CD4-positive, CD25-positive, alpha-beta regulatory T cell (primary cell): ENCODE data around the gene CPLANE2. TPM values are rescaled to one million over a fixed set of nuclear protein-coding genes. Genes with fewer than 3 reads are reported as not detected.
A peak's percentile ranks its signal among the peaks of the same experiment; 100 is the strongest.

Experiments used
- ATAC-seq, 2 donors: fragments of 150-1000 bp; cut with Tn5 transposase; one replicate each; pipeline ENCODE4 v1.10.0; 2021; ENCODE audit warnings: low read depth in 2 of 2, moderate number of reproducible peaks in 2 of 2, moderate library complexity in 1 of 2
- DNase-seq, 3 donors: peaks; one replicate each; pipeline versions ENCODE4 v3.0.0 to v3.0.0-alpha.2; 2012 to 2022; ENCODE audit warnings: mixed read lengths in 1 of 3
- H3K27ac ChIP-seq: one replicate; pipeline ENCODE4 v1.7.0; 2013; ENCODE audit warnings: mild to moderate bottlenecking, low read length; ENCODE audit not compliant: insufficient read depth, poor library complexity, severe bottlenecking
- H3K27me3 ChIP-seq: one replicate; pipeline ENCODE4 v1.7.0; 2013; ENCODE audit warnings: low read length; ENCODE audit not compliant: control insufficient read depth, insufficient read depth
- H3K36me3 ChIP-seq: one replicate; pipeline ENCODE4 v1.7.0; 2013; ENCODE audit warnings: mild to moderate bottlenecking, low read length, moderate library complexity; ENCODE audit not compliant: control insufficient read depth, insufficient read depth
- H3K4me1 ChIP-seq: 2 replicates; pipeline ENCODE4 v1.7.0; 2013; ENCODE audit warnings: mild to moderate bottlenecking, low read length; ENCODE audit not compliant: insufficient read depth, control insufficient read depth, poor library complexity, severe bottlenecking
- H3K4me3 ChIP-seq: one replicate; pipeline ENCODE4 v1.7.0; 2013; ENCODE audit warnings: low read depth, mild to moderate bottlenecking, low read length, moderate library complexity
- H3K9me3 ChIP-seq, 2 experiments: 1 replicate in 1 of 2; 2 replicates in 1 of 2; pipeline ENCODE4 v1.7.0; 2013; ENCODE audit warnings: low read length in 2 of 2, mild to moderate bottlenecking in 1 of 2, moderate library complexity in 1 of 2; ENCODE audit not compliant: control insufficient read depth in 2 of 2
- H3K27ac Mint-ChIP-seq, 3 donors: one replicate each; pipeline ENCODE4 v1.8.0; 2020 to 2022; ENCODE audit warnings: mild to moderate bottlenecking in 3 of 3, mixed read lengths in 3 of 3, moderate library complexity in 2 of 3
- H3K27me3 Mint-ChIP-seq: one replicate; pipeline ENCODE4 v1.8.0; 2022; ENCODE audit warnings: mild to moderate bottlenecking, mixed read lengths
- H3K36me3 Mint-ChIP-seq: one replicate; pipeline ENCODE4 v1.8.0; 2020; ENCODE audit warnings: mixed read lengths
- H3K4me1 Mint-ChIP-seq, 4 donors: one replicate each; pipeline ENCODE4 v1.8.0; 2020 to 2022; ENCODE audit warnings: mixed read lengths in 4 of 4, mild to moderate bottlenecking in 1 of 4
- H3K4me3 Mint-ChIP-seq, 4 donors: one replicate each; pipeline ENCODE4 v1.8.0; 2020 to 2022; ENCODE audit warnings: mild to moderate bottlenecking in 4 of 4, mixed read lengths in 4 of 4, moderate library complexity in 3 of 4
- H3K9me3 Mint-ChIP-seq, 7 donors: one replicate each; pipeline ENCODE4 v1.8.0; 2020 to 2022; ENCODE audit warnings: mixed read lengths in 7 of 7, mild to moderate bottlenecking in 3 of 7, moderate library complexity in 2 of 7
- polyA plus RNA-seq, 4 donors: library from polyadenylated mRNA; unstranded; fragments of 300-500 nt; fragmentation: Illumina TruSeq; gene quantifications; one replicate each; pipeline ENCODE4 v1.2.3, GENCODE V29; 2021
- total RNA-seq: library from RNA; stranded (reverse); gene quantifications from one replicate; pipeline ENCODE4 v1.2.3, GENCODE V29; 2022

CPLANE2 gene
- total and polyA plus RNA-seq, 5 donors from 2014 or later = 1.2 to 7.5 (median 1.5) TPM

DNA sequence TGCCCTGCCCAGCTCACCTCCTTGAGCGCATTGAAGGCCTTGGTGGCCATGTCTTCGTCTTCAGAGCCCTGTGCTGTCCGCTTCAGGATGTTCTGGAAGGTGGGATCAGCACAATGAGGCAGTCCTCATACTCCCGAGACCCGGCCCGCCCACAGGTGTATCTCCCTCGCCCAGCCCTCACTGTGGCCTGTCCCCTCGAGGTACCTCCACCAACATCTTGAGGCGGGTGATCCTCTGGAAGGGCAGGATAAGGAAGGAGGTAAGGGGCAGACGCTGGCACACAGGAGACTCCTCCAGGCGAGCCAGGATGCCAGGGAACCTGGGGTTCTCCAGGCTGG is 31.7 kb downstream of the CPLANE2 start:
- Mint-ChIP-seq H3K27me3 (peaks cover 4% of the 10 kb centered on the region), H3K36me3 (peaks cover 11% of the 10 kb centered on the region), H3K27ac (no peak overlapping the region), H3K4me1 (peaks cover 0 to 23% (median 12%) of the 10 kb centered on the region in 4 donors), H3K9me3 (no peaks in the 10 kb centered on the region), H3K4me3 (peak overlapping the region in 1 of 4 donors; percentile 31)
- Histone ChIP-seq H3K4me1 (peaks cover 14% of the 10 kb centered on the region), H3K27ac (no peak overlapping the region), H3K4me3 (no peak overlapping the region), H3K9me3 (no peaks in the 10 kb centered on the region), H3K27me3 (no peaks in the 10 kb centered on the region), H3K36me3 (peaks cover 9% of the 10 kb centered on the region)
- no peak for ATAC-seq
- DNase-seq = no peak

- peaks cover 9% of the 10 kb centered on the region for H3K36me3 ChIP-seq
- peaks cover 11% of the 10 kb centered on the region for H3K36me3 Mint-ChIP-seq
- DNase-seq (peak in 1 of 3 donors; percentile 49), ATAC-seq (no peak)
- no peaks in the 10 kb centered on the region for H3K27me3 ChIP-seq
- peaks cover 14% of the 10 kb centered on the region for H3K4me1 ChIP-seq
- H3K27ac Mint-ChIP-seq = peak overlapping the region in 1 of 3 donors; percentile 43
- H3K4me1 Mint-ChIP-seq = peaks cover 0 to 23% (median 12%) of the 10 kb centered on the region in 4 donors
- H3K27me3 Mint-ChIP-seq = peaks cover 4% of the 10 kb centered on the region
- H3K9me3 ChIP-seq = no peaks in the 10 kb centered on the region
- H3K27ac ChIP-seq = no peak overlapping the region
- no peak overlapping the region for H3K4me3 ChIP-seq
- H3K9me3 Mint-ChIP-seq = no peaks in the 10 kb centered on the region
- peak overlapping the region in 3 of 4 donors; percentile 27 to 35 (median 31) for H3K4me3 Mint-ChIP-seq
Observed at GRCh38 chr1:16204634-16205333, 32.2 kb downstream of the CPLANE2 start.

GRCh38 chr1:16204216-16204615 is 32.8 kb downstream of the CPLANE2 start:
- peaks cover 0 to 19% (median 13%) of the 10 kb centered on the region in 4 donors for H3K4me1 Mint-ChIP-seq
- Histone ChIP-seq H3K36me3 (peaks cover 9% of the 10 kb centered on the region), H3K4me1 (peaks cover 14% of the 10 kb centered on the region), H3K27me3 (no peaks in the 10 kb centered on the region), H3K27ac (no peak overlapping the region), H3K4me3 (no peak overlapping the region), H3K9me3 (no peaks in the 10 kb centered on the region)
- no peaks in the 10 kb centered on the region for H3K9me3 Mint-ChIP-seq
- H3K27me3 Mint-ChIP-seq = peaks cover under 1% of the 10 kb centered on the region
- no peak for DNase-seq
- ATAC-seq = no peak
- peak overlapping the region in 2 of 4 donors; percentile 27 to 35 for H3K4me3 Mint-ChIP-seq
- peaks cover 11% of the 10 kb centered on the region for H3K36me3 Mint-ChIP-seq
- no peak overlapping the region for H3K27ac Mint-ChIP-seq

DNA sequence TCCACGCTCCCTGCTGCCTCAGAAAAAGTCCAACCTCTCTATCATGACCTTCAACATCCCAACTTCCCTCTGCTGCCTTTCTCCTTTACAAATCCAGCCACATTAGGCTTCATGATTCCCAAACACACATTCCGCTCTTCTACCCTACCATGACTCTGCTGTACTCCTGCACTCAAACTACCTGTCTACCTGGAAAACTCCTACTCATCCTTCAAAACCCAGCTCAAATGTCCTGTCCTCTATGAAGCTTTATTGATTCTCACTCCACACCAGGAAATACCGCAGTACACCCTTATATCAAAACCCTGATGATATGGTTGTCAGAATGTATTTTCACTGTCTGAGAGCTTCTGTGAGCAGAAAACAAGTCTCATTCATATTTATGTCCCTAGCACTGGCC is 33.4 kb downstream of the CPLANE2 start:
- H3K4me1 ChIP-seq = peaks cover 14% of the 10 kb centered on the region
- Mint-ChIP-seq H3K27me3 (no peaks in the 10 kb centered on the region), H3K27ac (peak overlapping the region in 2 of 3 donors; percentile 47 to 48), H3K9me3 (no peaks in the 10 kb centered on the region), H3K4me1 (peaks cover 0 to 18% (median 13%) of the 10 kb centered on the region in 4 donors), H3K4me3 (no peak overlapping the region), H3K36me3 (peaks cover 16% of the 10 kb centered on the region)
- peaks cover 9% of the 10 kb centered on the region for H3K36me3 ChIP-seq
- DNase-seq = no peak
- no peak for ATAC-seq
- H3K27ac ChIP-seq = no peak overlapping the region
- no peaks in the 10 kb centered on the region for H3K27me3 ChIP-seq
- H3K4me3 ChIP-seq = no peak overlapping the region
- no peaks in the 10 kb centered on the region for H3K9me3 ChIP-seq

DNA sequence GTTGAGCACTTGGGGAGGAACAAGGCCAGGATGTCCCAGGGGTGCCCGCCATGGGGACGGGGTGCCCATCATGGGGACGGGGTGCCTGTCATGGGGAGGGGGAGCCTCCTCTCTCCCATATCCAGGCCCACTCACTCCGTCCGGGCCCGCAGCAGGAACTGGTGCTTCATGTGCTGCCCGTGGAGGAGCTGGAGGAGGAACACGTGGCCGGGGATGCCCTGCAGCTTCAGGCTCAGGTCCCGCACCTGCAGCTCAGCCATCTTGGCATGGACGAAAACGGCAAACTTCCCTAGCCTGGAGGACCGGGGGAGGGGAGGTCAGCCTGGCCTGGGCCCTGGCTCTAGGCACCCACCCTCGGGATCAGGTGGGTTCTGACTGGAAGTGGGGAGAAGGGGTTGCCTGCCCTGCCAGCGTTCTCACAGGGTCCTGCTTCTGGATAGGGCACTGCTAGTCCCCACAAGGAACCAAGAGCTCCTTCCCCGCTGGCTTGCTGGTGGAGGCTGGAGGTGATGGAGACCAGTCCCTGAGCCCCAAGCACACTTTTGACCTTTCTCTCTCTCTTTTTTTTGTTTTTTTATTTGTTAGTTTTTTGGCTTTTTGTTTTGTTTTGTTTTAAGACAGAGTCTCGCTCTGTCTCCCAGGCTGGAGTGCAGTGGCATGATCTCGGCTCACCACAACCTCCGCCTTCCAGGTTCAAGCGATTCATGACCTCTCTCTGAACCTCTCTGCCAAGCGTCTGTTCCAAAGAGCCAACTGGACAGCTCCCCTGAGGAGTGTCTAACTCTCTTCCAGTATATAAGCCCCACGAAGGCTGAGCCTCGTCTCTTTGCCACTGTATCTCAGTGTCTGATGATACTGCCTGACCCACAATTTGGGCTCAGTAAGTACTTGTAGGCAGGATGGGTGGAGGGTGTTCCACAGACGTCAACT is 34.4 kb downstream of the CPLANE2 start:
- peaks cover 0 to 18% (median 13%) of the 10 kb centered on the region in 4 donors for H3K4me1 Mint-ChIP-seq
- no peaks in the 10 kb centered on the region for H3K9me3 ChIP-seq
- no peak overlapping the region for H3K27ac ChIP-seq
- no peak overlapping the region for H3K4me3 ChIP-seq
- no peak overlapping the region for H3K4me3 Mint-ChIP-seq
- H3K36me3 ChIP-seq = peaks cover 9% of the 10 kb centered on the region
- peaks cover 16% of the 10 kb centered on the region for H3K36me3 Mint-ChIP-seq
- no peaks in the 10 kb centered on the region for H3K27me3 Mint-ChIP-seq
- H3K27ac Mint-ChIP-seq = peak overlapping the region in 1 of 3 donors; percentile 48
- DNase-seq (no peak), ATAC-seq (no peak)
- no peaks in the 10 kb centered on the region for H3K27me3 ChIP-seq
- no peaks in the 10 kb centered on the region for H3K9me3 Mint-ChIP-seq
- peaks cover 14% of the 10 kb centered on the region for H3K4me1 ChIP-seq

DNA sequence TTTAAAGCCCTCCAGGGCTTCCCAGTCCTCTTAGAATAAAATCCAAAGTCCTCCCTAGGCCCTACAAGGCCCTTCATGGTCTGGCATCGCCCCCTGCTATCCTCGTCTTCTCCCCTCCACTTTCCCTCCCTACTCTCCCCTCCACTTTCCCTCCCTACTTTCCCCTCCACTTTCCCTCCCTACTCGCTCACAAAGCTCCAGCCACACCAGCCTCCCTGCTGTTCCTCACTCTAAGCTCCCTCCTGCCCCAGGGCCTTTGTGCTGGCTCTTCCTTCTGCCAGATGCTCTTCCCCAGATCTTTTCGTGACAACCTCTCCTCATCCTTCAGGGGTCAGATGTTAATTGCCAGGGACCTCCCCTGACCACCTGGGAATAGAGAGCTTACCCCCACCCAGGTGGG is 37.3 kb downstream of the CPLANE2 start:
- no peak for ATAC-seq
- H3K4me3 ChIP-seq = no peak overlapping the region
- no peak for DNase-seq
- no peaks in the 10 kb centered on the region for H3K27me3 ChIP-seq
- peaks cover 9% of the 10 kb centered on the region for H3K36me3 ChIP-seq
- no peak overlapping the region for H3K4me3 Mint-ChIP-seq
- H3K27me3 Mint-ChIP-seq = no peaks in the 10 kb centered on the region
- H3K4me1 Mint-ChIP-seq = peaks cover 0 to 11% (median 6%) of the 10 kb centered on the region in 4 donors
- H3K36me3 Mint-ChIP-seq = peaks cover 16% of the 10 kb centered on the region
- H3K9me3 Mint-ChIP-seq = no peaks in the 10 kb centered on the region
- no peaks in the 10 kb centered on the region for H3K9me3 ChIP-seq
- H3K27ac ChIP-seq = no peak overlapping the region
- H3K27ac Mint-ChIP-seq = no peak overlapping the region
- H3K4me1 ChIP-seq = no peaks in the 10 kb centered on the region

DNA sequence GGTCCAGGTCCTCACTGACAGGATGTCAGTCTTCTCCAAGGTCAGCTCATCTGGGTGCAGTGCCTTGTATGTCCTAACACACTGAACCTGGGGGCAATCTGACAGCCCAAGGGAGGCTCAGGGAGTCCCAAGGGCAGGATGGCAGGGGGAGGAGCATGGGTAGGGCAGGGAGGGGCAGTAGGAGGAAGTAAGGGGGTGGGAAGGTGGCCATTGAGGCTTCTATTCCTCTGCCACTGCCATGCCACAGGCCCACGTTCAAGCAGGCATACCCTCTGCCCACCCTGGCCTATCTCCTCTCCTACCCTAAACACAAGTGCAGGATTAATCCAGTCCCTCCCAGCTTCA is 37.9 kb downstream of the CPLANE2 start:
- no peaks in the 10 kb centered on the region for H3K9me3 ChIP-seq
- no peaks in the 10 kb centered on the region for H3K4me1 ChIP-seq
- no peak overlapping the region for H3K27ac ChIP-seq
- DNase-seq = no peak
- H3K27me3 ChIP-seq = no peaks in the 10 kb centered on the region
- peaks cover 16% of the 10 kb centered on the region for H3K36me3 Mint-ChIP-seq
- peaks cover 0 to 9% (median 4%) of the 10 kb centered on the region in 4 donors for H3K4me1 Mint-ChIP-seq
- no peak overlapping the region for H3K4me3 ChIP-seq
- H3K36me3 ChIP-seq = peaks cover 4% of the 10 kb centered on the region
- peak overlapping the region in 1 of 3 donors; percentile 38 for H3K27ac Mint-ChIP-seq
- H3K27me3 Mint-ChIP-seq = no peaks in the 10 kb centered on the region
- H3K4me3 Mint-ChIP-seq = no peak overlapping the region
- no peak for ATAC-seq
- no peaks in the 10 kb centered on the region for H3K9me3 Mint-ChIP-seq
